Transverse colon (tissue), 4 donors: Measurements from ENCODE around the gene GPR31. TPM values are rescaled to one million over a fixed set of nuclear protein-coding genes. Genes with fewer than 3 reads are reported as not detected.

Experiments used
- DNase-seq: peaks from one replicate; pipeline ENCODE4 v3.0.0-alpha.2; 2019
- H3K27ac ChIP-seq, 4 donors: fragments of 200-600 bp; sonication (generic); 2 replicates each; pipeline ENCODE4 v1.5.1; 2016 to 2018; ENCODE audit warnings: inconsistent platforms in 4 of 4
- H3K27me3 ChIP-seq: fragments of 200-600 bp; sonication (generic); 2 replicates; pipeline ENCODE4 v1.5.1; 2017; ENCODE audit warnings: inconsistent platforms
- H3K36me3 ChIP-seq, 4 donors: fragments of 200-600 bp; sonication (generic); 2 replicates each; pipeline ENCODE4 v1.5.1; 2017 to 2019; ENCODE audit warnings: inconsistent platforms in 4 of 4
- H3K4me1 ChIP-seq, 4 donors: fragments of 200-600 bp; sonication (generic); 2 replicates each; pipeline ENCODE4 v1.5.1; 2017 to 2020; ENCODE audit warnings: inconsistent platforms in 4 of 4
- H3K4me3 ChIP-seq, 4 donors: fragments of 200-600 bp; sonication (generic); 1 replicate in 1 of 4; 2 replicates in 3 of 4; pipeline versions ENCODE4 v1.5.1 to v1.6.1; 2017 to 2019; ENCODE audit warnings: inconsistent platforms in 4 of 4
- H3K9me3 ChIP-seq, 2 donors: fragments of 200-600 bp; sonication (generic); 2 replicates each; pipeline ENCODE4 v1.5.1; 2017 to 2019; ENCODE audit warnings: inconsistent platforms in 2 of 2
- CTCF ChIP-seq, 5 experiments: fragments of 200-600 bp in 3 of 5; fragments of 450-650 bp in 2 of 5; sonication (generic) in 3 of 5; IDR thresholded peaks; 1 replicate in 2 of 5; 2 replicates in 3 of 5; pipeline ENCODE4 v1.5.1; 2016 to 2017; ENCODE audit warnings: antibody characterized with exemption in 5 of 5, inconsistent platforms in 3 of 5, mild to moderate bottlenecking in 2 of 5, moderate library complexity in 1 of 5
- EP300 ChIP-seq: sonication (generic); formaldehyde crosslinking; IDR thresholded peaks from one replicate; pipeline ENCODE4 v1.6.1; 2017; ENCODE audit warnings: antibody characterized with exemption, low read depth
- POLR2A ChIP-seq: fragments of 450-650 bp; IDR thresholded peaks from one replicate; pipeline ENCODE4 v1.6.1; 2016; ENCODE audit warnings: antibody characterized with exemption, mild to moderate bottlenecking, moderate library complexity
- POLR2AphosphoS5 ChIP-seq, 3 donors: sonication (generic); formaldehyde crosslinking; IDR thresholded peaks; one replicate each; pipeline ENCODE4 v1.6.1; 2016; ENCODE audit warnings: antibody characterized with exemption in 3 of 3
- WGBS, 2 donors: methylation state at CpG; one replicate each; pipeline ENCODE4 v1.1.5; 2018; ENCODE audit warnings: low coverage in 1 of 2; 5-methylcytosine and 5-hydroxymethylcytosine counted together
- in situ Hi-C, 4 donors: fragments of 200-750 bp; cut with MboI; loops; one replicate each; pipeline versions ENCODE4 v1.15.0 to v1.15.1; 2017; ENCODE audit warnings: low sequenced_read_pairs in 3 of 4, low pct_ligation_motif_present in 1 of 4, low pct_unique_long_range_greater_than_20kb in 1 of 4
- intact Hi-C: fragments of 100-400 bp; cut with DNase I; formaldehyde crosslinking; loops from one replicate; pipeline ENCODE4 v1.15.1; 2023; ENCODE audit warnings: low total_unique reads
- total RNA-seq, 4 donors: library from RNA; depleted of rRNA; stranded (reverse); fragments of >200 nt; gene quantifications; one replicate each; pipeline ENCODE4 v1.1.0, GENCODE V29; 2016

Gene GPR31
- total RNA-seq, 4 donors from 2014 or later = not detected

- Histone ChIP-seq H3K27ac (no peak overlapping the region), H3K27me3 (no peaks in the 10 kb centered on the region), H3K36me3 (no peaks in the 10 kb centered on the region), H3K4me3 (no peak overlapping the region), H3K9me3 (no peaks in the 10 kb centered on the region), H3K4me1 (peaks cover 0 to 19% (median 6%) of the 10 kb centered on the region in 4 donors)
- in situ Hi-C loops (loop anchor here in 3 of 4 donors (25.0 kb wide), 3 partner anchors 113 to 363 kb away; no protein-coding TSS in a partner anchor), intact Hi-C loops (no loop called here)
- 71 to 96% methylated on average over 3 to 4 of the region's 4 CpGs for WGBS, 2 donors
- no peak for DNase-seq
- TF ChIP-seq POLR2A (no peak), CTCF (IDR thresholded peaks at IDR 0.05) (no peak), POLR2AphosphoS5 (IDR thresholded peaks at IDR 0.05) (no peak), EP300 (no peak)
These were observed 32.4 kb downstream of the GPR31 start for GRCh38 chr6:167125410-167125809.

GRCh38 chr6:167124753-167125152 lies 33.0 kb downstream of the GPR31 start:
- WGBS, 2 donors = 83 to 94% methylated on average over 5 of the region's 5 CpGs
- Histone ChIP-seq H3K27me3 (no peaks in the 10 kb centered on the region), H3K4me1 (peaks cover 0 to 24% (median 6%) of the 10 kb centered on the region in 4 donors), H3K9me3 (no peaks in the 10 kb centered on the region), H3K36me3 (no peaks in the 10 kb centered on the region), H3K4me3 (no peak overlapping the region), H3K27ac (no peak overlapping the region)
- in situ Hi-C loops (loop anchor here in 3 of 4 donors (25.0 kb wide), 3 partner anchors 112 to 362 kb away; no protein-coding TSS in a partner anchor), intact Hi-C loops (no loop called here)
- DNase-seq = no peak
- TF ChIP-seq CTCF (IDR thresholded peaks at IDR 0.05) = no peak
- TF ChIP-seq POLR2A = no peak
- no peak for TF ChIP-seq EP300
- TF ChIP-seq POLR2AphosphoS5 (IDR thresholded peaks at IDR 0.05) = no peak

GRCh38 chr6:167122827-167123657 lies 34.7 kb downstream of the GPR31 start, which contains the start of gene CCR6:
CCR6 (plus strand) TSS chr6:167123096; CDS start chr6:167136135, 13,039 bp downstream.
- no peak for DNase-seq
- intact Hi-C loops (no loop called here), in situ Hi-C loops (no loop called here)
- H3K27me3 ChIP-seq = no peaks in the 10 kb centered on the region
- H3K36me3 ChIP-seq = no peaks in the 10 kb centered on the region
- H3K9me3 ChIP-seq = no peaks in the 10 kb centered on the region
- WGBS, 2 donors = 58 to 67% methylated on average over 3 to 8 of the region's 8 CpGs
- TF ChIP-seq EP300 (no peak), CTCF (IDR thresholded peaks at IDR 0.05) (no peak), POLR2AphosphoS5 (IDR thresholded peaks at IDR 0.05) (no peak), POLR2A (no peak)
- H3K4me3 ChIP-seq = peak within 1 kb of the TSS in 1 of 4 donors; percentile 7
- H3K27ac ChIP-seq = peak within 1 kb of the TSS; percentile 7 to 55 (median 28)
- peaks cover 0 to 33% (median 9%) of the 10 kb centered on the region in 4 donors for H3K4me1 ChIP-seq

GRCh38 chr6:167122041-167122826 lies 35.5 kb downstream of the GPR31 start:
- TF ChIP-seq POLR2A (peak; percentile 26), EP300 (no peak), POLR2AphosphoS5 (IDR thresholded peaks at IDR 0.05) (no peak), CTCF (IDR thresholded peaks at IDR 0.05) (no peak)
- intact Hi-C loops (no loop called here), in situ Hi-C loops (no loop called here)
- no peak for DNase-seq
- 72% methylated on average over 23 of the region's 23 CpGs; no CpG with 5 or more reads in 1 of the 2 donors for WGBS, 2 donors
- Histone ChIP-seq H3K27ac (peak overlapping the region; percentile 7 to 55 (median 28)), H3K9me3 (no peaks in the 10 kb centered on the region), H3K36me3 (no peaks in the 10 kb centered on the region), H3K4me1 (peaks cover 0 to 33% (median 9%) of the 10 kb centered on the region in 4 donors), H3K4me3 (peak overlapping the region in 1 of 4 donors; percentile 7), H3K27me3 (no peaks in the 10 kb centered on the region)
